Posterior vena cava (tissue), 2 donors: ENCODE measurements around the gene COX7A1. TPM values are rescaled to one million over a fixed set of nuclear protein-coding genes. Genes with fewer than 3 reads are reported as not detected.
"Not testable (repeated sequence)": the region's sequence is repeated elsewhere in the genome, so short reads cannot be mapped to it uniquely, and the experiment has no call there.

Experiments used
- DNase-seq: peaks from one replicate; pipeline ENCODE4 v3.0.0-alpha.2; 2020; ENCODE audit warnings: low spot score
- intact Hi-C, 2 donors: fragments of 100-400 bp; cut with DNase I; formaldehyde crosslinking; loops; one replicate each; pipeline versions ENCODE4 v1.14.1 to v1.14.2; 2022 to 2023
- total RNA-seq, 2 donors: library from RNA; stranded (reverse); fragmentation: NEBNext Ultra II Directional; extraction: Animal tissue kit (Norgen Biotek cat#: 25700); gene quantifications; one replicate each; pipeline ENCODE4 v1.2.1, GENCODE V29; 2021
- donor health status: DM: yes; HTN: yes; CAD: no.
- donor health status: DM: yes; HTN: yes; CAD: no.

Gene COX7A1
- total RNA-seq, 2 donors from 2014 or later = 232 to 242 TPM

DNA sequence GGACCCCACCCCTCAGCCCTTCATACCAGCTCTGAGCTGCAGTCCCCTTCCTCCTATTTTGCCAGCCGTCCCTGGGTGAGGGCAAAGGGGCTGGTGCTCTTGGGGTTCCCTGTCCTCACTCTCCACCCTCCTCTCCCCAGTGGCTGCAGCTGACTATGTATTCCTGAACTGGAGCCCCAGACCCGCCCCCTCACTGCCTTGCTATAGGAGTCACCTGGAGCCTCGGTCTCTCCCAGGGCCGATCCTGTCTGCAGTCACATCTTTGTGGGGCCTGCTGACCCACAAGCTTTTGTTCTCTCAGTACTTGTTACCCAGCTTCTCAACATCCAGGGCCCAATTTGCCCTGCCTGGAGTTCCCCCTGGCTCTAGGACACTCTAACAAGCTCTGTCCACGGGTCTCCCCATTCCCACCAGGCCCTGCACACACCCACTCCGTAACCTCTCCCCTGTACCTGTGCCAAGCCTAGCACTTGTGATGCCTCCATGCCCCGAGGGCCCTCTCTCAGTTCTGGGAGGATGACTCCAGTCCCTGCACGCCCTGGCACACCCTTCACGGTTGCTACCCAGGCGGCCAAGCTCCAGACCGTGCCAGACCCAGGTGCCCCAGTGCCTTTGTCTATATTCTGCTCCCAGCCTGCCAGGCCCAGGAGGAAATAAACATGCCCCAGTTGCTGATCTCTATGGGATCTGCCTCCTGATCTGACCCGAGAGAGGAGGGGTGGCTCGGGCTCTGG, 2.4 kb downstream of the COX7A1 start:
- intact Hi-C loops = no loop called here
- no peak for DNase-seq

DNA sequence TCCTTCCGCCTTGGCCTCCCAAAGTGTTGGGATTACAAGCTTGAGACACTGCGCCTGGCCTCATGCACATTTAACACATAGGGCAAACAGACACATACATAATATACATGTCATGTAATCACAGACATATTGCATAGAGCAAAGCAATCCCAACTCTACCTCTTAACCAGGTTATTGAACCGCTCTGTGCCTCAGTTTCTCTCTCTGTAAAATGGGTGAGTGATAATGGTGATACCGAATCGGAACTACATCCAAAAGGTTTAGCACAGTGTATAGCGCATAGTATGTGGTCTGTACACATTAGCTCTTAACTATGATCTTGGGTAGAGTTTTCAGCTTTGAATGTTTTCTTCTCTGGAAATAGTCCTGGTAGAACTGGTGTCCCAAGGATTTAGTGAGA, 7.6 kb downstream of the COX7A1 start:
- intact Hi-C loops = no loop called here
- DNase-seq = no peak

DNA sequence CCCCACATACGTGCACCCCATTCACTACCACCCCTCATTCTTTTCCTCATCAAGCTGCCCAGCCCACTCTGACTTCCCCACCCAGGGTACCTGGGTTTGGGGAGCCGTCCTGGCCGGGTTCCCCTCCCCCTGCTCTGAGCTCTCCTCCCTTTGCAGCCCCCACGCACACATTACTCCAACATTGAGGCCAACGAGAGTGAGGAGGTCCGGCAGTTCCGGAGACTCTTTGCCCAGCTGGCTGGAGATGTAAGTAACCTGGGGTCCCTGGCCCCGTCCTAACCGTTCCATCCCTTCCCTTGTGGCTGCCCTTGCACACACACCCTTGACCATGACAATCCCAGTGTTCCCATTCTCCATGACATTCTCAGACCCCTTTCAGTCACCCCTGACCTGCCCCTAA, 9.8 kb downstream of the COX7A1 start:
- DNase-seq = no peak

DNA sequence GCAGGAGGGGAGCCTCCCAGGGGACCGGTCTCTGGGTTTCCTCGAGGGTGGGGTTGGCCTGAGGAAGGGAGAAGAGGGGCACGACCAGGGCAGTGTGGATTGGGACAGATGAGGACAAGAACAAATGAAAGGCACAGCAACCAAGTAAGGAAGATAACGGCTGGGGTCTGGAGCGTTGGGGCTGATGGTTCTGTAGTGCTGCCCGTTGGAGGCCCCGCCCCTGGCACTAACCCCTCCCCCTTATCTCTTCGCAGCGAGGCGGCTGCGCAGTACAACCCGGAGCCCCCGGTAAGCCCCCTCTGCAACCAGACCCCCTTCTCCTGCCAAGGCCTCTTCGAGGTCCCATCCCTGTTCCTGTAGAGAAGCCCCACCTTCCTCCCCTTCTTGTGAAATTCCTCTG, 10.2 kb downstream of the COX7A1 start:
- DNase-seq = no peak
- intact Hi-C loops = no loop called here

More for the DNA sequence above, 9.8 kb downstream of the COX7A1 start:
- intact Hi-C loops = no loop called here

DNA sequence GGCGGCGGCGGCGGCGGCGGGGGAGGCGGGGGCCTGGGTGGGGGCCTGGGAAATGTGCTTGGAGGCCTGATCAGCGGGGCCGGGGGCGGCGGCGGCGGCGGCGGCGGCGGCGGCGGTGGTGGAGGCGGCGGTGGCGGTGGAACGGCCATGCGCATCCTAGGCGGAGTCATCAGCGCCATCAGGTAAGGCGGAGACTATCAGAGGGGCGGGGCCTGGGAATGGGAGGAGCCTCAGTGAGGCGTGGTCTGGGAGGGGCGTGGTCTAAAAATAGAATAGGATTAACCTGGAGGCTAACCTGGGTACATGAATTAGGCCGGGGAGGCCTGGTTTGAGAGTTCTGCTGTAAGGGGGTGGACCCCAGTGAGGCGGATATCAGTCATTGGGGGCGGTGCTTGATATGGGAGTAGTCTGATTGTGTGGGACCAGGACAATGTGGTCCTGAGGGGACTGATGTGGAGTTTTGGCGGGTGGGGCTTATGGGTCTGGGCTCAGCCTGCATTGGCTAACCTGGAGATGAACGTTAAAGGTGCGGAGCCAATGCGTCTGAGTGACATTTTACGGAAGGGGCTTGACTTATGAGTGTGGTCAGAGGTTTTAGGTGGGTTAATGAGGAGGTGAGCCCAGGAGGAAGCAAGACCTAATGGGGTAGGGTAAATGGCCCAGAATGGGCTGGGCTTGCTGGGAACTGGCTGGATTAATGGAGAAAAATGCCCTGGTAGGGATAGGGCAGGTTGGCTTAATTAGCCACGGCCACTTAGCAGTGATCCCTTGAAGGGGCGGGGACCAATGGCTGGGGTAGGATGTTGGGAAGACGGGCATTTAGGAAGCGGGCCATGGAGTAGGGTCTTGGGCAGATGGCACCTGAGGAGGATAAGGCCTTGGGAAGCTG, 11.0 kb downstream of the COX7A1 start:
- intact Hi-C loops = no loop called here
- DNase-seq = peak; percentile 96

DNA sequence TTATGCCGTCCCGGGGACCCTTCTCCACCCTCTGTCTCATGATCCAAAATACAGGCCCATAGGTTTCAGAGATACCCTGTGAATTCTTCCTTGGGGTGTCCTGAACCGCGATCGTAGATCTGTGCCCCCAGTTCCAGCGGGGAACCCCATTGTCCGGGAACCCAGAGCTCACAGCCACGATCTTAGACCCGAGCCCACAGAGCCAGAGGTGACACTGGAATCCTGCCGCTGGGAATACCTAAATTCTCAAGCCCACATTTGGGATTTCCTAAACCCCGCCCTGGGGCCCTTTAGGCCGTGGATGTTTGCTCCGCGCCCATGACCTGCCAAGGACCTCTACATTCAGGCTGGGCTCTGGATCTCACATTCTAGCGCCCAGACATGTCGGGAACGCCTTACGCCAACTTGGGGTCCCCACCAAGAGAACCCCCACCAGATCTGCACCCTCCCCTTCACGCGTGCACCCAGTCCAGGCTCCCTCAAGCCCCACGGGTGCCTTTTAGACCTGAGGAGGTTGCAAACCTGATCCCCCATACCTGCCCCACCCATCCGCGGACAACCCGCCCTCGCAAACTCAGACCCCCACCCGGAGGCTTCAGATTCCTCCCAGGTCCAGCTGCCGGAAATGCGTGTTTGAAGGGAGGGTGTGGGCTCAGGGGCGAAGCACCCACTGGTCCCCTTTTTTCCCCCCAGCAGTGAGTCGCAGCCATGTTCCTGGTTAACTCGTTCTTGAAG, 11.8 kb downstream of the COX7A1 start:
- DNase-seq = no peak
- intact Hi-C loops = no loop called here

DNA sequence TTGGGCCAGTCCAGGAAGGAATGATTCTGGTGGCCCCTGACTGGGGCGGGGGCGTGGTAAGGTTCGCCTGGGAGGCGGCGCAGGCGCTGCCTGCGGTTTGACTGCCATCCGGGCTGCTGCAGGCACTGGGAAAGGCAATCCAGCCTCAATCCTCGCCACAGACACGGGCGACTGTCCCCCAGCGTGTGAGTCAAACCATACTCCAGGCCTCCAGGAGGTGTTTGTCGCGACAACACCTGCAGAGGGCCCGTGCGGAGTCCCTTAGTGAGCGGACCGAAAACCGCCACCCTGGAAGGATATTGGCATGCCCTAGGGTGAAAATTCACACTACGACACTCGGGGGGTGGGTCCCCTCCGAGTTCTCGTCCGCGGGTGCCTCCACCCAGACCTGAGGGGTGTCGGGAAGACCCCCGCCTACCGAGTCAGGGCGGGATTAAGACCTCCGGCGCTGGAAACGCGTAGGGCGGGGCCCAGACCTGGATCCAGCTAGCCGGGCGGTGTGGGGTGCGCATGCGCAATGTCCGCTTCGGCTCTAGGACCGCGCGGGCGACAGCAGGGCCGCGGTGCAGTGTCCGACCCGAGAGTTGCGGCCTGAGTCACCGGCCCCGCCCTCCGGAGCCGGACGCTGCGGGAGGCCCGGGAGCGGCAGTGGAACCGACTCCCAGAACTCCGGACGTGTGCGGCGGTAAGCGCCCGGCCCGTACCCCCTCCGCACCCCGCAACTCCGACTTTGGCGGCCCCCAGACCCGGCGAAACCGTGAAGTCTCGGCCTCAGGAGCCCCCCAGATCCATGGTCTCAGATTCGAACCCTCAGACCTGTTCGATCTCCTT, 12.6 kb downstream of the COX7A1 start, which contains the start of gene CAPNS1:
Gene CAPNS1 (plus strand): TSS at position 594 of the 831 bp plus-strand sequence. CDS start 946 bp downstream, outside the sequence.
- intact Hi-C loops = loop anchor here in 1 of 2 donors (5.0 kb wide), 1 partner anchor 1788 kb away; no protein-coding TSS in a partner anchor
- peak; percentile 100 for DNase-seq

DNA sequence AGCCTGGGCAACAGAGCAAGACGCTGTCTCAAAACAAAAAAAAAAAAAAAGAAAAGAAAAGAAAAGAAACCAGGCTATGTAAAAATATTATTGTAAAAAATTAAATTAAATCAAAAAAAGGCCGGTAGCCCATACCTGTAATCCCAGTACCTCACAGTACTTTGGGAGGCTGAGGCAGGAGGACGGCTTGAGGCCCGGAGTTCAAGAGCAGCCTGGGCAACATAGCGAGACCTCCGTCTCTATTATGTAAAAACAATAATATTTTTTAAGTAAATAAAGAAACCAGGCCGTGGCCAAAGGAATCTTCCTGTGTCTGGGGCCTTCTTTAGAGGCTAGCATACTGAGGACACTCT, 13.2 kb downstream of the COX7A1 start:
- intact Hi-C loops = loop anchor here in 1 of 2 donors (5.0 kb wide), 1 partner anchor 1788 kb away; no protein-coding TSS in a partner anchor
- DNase-seq = no peak

DNA sequence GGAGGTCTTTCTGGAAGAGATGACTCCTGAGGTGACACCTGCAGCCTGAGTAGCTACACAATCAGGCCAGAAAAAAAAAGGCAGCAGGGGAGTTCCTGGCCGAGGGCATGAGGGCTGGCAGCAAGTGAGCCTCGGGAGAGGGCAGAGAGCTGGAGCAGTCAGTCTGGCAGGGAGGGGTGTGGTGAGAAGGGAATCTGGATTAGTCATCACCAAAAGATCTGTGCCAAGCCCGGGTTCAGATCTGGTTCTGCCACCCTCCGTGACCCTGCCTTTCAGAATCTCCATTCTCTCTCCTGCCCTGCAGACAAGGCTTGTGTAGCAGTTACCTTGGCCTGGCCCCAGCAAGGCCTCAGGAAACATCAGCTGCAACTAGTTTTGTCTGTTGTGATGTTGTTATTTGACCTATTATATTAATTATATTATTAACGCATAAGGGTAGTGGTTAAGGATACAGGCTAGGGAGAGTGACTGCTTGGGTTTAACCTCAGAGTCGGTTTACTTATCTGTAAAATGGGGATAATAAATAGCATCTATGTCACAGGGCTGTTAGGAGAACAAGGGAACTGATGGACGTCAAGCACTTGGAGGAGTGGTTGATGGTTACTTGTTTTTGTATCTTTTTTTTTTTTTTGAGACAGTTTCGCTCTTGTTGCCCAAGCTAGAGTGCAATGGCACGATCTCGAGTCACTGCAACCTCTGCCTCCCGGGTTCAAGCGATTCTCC, 15.1 kb downstream of the COX7A1 start:
- intact Hi-C loops = loop anchor here in 1 of 2 donors (5.0 kb wide), 1 partner anchor 1790 kb away; no protein-coding TSS in a partner anchor
- DNase-seq = no peak

DNA sequence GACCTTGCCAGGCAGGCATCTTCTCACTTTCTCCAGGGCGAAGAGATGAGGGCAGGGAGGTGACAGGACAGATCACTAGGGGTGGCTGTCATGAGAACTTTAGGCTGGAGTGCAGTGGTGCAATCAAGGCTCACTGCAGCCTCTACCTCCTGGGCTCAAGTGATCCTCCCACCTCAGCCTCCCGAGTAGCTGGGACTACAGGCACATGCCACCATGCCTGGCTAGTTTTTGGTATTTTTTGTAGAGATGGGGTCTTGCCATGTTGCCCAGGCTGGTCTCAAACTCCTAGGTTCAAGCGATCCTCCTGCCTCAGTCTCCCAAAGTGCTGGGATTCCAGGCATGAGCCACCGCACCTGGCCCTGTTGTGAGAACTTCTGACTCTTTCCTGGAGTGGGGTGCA, 17.4 kb downstream of the COX7A1 start:
- not testable (repeated sequence) for DNase-seq
- intact Hi-C loops = loop anchor here in 1 of 2 donors (5.0 kb wide), 2 partner anchors 32 to 1792 kb away; no protein-coding TSS in a partner anchor

DNA sequence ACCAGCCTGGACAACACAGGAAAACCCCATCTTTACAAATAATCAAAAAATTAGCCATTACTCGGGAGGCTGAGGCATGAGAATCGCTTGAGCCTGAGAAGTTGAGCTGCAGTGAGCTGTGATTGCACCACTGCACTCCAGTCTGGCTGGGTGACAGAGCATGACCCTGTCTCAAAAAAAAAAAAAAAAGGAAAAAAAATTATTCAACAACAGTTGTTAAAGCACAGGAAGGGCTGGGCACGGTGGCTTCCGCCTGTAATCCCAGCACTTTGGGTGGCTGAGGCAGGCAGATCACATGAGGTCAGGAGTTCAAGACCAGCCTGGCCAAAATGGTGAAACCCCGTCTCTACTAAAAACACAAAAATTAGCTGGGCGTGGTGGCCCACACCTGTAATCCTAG, 21.0 kb downstream of the COX7A1 start:
- intact Hi-C loops = loop anchor here in 1 of 2 donors (5.0 kb wide), 1 partner anchor 36 kb away; no protein-coding TSS in a partner anchor

DNA sequence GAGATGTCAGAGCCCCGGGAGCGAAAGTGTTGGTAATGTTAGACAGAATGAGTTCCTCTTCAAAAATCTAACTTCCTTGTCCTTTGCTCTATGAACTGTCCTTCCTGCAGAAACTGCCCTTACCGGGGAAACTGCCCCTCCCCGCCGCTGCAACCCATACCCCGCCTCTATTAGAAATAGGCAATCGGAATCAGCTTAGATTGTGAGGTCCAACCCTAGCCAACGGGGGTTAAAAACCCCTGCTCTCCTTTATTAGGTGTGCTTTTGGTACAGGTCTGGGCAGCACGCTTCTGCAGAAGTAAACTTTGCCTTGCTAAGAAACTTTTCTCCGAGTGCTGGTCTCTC, 23.9 kb downstream of the COX7A1 start:
- intact Hi-C loops = no loop called here
- DNase-seq = no peak

More for the DNA sequence above, 21.0 kb downstream of the COX7A1 start:
- not testable (repeated sequence) for DNase-seq

DNA sequence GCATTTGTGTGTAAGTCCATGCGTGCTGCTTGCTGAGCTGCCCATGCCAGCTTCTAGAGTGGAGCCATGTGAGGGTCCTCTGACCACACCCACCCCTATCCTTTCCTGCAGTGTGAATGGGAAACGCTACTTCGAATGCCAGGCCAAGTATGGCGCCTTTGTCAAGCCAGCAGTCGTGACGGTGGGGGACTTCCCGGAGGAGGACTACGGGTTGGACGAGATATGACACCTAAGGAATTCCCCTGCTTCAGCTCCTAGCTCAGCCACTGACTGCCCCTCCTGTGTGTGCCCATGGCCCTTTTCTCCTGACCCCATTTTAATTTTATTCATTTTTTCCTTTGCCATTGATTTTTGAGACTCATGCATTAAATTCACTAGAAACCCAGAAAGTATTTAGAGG, 26.7 kb downstream of the COX7A1 start:
- no peak for DNase-seq
- intact Hi-C loops = no loop called here

DNA sequence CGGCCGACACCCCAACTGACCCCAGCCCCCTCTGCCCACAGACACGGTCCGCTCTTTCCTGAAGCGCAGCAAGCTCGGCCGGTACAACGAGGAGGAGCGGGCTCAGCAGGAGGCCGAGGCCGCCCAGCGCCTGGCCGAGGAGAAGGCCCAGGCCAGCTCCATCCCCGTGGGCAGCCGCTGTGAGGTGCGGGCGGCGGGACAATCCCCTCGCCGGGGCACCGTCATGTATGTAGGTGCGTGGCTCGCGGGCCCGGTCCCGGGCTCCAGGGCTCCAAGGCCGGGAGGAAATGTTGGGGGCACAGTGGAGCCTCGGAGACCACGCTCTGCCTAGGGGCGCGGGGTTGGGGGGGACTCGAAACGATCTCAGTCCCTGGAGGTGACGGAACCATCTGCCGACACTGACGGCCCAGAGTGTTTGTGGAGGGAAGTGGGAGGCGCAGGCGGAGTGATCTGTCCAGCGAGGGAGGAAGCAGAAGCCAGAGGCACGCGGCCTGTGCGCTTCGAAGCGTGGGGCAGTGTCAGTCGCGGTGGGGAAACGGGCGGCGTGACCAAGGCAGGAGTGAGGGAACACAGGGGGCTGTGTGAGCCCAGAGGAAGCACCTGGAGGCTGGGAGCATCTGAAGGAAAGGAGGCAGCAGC, 30.6 kb downstream of the COX7A1 start:
- intact Hi-C loops = no loop called here

DNA sequence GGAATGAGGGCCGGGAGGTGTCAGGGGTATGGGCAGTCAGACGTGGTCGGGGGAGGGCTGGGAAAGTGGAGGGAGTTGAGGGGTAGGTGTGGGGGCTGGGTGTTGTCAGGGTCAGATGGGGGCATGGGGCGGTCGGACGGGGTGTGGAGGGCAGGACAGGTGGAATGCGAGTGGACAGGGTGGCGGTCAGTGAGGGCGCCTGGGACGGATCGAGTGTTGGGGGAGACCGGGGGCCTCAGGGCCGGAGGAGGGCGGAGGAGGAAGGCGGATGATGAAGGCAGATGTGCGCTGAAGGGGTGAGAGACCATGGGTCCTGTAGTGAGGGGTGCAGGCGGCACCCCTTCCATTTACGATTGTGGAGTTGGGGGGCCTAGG, 31.3 kb downstream of the COX7A1 start:
- intact Hi-C loops = no loop called here
- DNase-seq = no peak

More for the DNA sequence above, 30.6 kb downstream of the COX7A1 start:
- DNase-seq = no peak

DNA sequence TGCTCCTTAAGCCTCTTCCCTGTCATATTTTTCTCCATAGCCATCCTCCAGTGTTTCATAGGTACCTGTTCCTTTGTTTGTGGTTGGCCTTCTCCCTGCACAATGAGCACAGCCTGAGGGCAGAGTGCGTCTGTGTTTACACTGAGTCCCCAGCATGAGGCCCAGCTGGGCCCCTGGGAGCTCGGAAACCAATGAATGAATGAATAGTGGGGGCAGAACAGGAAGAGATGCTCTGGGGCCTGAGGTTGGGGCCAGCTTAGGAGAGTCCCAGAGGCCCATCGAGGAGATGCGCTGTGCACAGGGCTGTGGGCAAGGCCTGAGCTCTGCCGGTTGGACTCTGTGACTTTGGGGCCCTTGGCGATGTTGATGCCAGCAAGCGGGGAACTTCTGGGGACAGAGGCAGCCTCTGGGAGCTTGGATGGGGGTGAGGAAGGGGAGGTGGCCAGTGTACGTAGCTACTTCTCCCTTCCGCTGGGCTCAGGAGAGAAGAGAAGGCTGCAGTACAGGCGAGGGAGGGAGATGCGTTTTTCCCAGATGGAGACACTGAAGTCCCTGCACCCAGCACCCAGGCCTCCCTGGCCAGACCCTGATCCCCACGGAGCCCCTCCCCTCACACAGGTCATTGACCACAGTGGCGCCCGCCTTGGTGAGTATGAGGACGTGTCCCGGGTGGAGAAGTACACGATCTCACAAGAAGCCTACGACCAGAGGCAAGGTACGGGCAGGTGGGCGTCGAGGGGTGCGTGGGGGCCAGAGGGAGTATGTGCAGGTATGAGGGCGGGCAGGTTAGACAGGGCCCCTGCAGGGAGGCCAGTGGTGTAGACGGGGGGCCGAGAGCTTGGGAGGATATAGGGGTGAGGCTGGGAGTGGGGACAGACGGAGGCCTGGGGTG, 31.9 kb downstream of the COX7A1 start:
- intact Hi-C loops = no loop called here
- DNase-seq = no peak

DNA sequence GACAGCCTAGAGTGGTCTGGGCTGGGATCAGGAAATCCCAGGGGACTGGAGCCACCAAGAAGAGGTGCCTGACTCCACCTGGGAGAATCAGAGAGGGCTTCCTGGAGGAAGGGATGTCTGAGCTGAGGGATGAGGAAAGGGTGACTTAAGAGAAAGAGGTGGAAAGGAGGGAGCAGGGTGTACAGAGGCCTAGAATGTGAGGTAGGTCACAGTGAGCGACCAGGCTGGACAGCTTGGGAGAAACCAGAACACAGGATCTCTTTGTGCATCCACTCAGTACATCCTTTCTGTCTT, 36.0 kb downstream of the COX7A1 start:
- intact Hi-C loops = no loop called here
- DNase-seq = no peak
